ENCODE results near the gene NEK2.
"Not testable (repeated sequence)": the region's sequence is repeated elsewhere in the genome, so short reads cannot be mapped to it uniquely, and the experiment has no call there.

The NEK2 gene

DNA sequence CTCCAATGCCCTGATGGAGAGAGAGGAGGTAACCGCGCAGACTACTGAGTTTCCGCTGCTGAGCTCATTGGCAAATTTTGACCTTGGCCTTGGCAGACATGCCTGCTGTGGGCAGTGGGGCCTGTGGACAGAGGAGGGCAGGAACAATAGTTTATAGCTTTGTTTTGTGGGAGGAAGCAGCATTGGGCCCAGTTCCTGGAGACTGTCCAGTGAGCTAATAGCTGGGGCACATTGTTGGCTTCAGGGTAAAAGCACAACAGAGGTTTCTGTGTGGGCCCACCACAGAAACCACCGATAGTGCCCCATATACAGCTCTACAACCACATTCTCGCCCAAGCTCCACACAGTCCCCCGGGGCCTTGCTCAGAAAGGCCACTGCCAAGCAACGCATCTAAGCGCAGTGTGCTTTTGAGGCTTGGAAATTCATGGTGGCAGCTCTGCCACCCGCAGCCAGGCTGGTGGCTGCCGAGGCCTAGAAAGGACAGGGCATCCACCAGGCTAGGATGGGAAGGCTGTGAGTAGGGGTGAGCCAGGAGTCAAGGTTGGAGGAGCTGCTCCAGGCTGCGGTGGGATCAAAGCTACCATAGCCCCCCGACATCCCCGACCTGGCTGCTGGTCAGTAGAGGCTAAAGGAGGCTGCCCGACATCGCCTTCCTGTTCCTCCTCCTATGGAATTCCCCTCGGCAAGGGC lies 43.2 kb downstream of the NEK2 start:
- DNase-seq, result no peak

DNA sequence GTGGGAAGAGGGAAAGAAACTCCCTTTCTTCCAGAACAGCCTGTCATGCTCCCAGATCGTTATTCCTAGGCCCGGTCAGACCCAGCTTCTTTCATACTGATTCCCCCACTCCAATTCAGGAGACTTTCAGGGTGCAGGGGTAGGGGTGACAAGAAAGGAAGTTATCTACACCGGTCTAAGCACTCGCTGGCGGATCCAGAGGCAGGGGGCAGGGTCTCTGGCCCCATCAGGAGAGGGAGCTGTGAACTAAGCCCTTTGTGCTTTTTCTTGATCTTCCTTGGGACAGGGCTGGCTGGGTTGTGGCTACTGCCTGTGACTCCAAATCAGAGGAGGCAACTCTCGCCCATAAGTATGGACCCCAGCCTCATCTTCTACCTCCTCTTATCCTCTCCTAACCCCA lies 44.3 kb downstream of the NEK2 start:
- DNase-seq, result no peak

DNA sequence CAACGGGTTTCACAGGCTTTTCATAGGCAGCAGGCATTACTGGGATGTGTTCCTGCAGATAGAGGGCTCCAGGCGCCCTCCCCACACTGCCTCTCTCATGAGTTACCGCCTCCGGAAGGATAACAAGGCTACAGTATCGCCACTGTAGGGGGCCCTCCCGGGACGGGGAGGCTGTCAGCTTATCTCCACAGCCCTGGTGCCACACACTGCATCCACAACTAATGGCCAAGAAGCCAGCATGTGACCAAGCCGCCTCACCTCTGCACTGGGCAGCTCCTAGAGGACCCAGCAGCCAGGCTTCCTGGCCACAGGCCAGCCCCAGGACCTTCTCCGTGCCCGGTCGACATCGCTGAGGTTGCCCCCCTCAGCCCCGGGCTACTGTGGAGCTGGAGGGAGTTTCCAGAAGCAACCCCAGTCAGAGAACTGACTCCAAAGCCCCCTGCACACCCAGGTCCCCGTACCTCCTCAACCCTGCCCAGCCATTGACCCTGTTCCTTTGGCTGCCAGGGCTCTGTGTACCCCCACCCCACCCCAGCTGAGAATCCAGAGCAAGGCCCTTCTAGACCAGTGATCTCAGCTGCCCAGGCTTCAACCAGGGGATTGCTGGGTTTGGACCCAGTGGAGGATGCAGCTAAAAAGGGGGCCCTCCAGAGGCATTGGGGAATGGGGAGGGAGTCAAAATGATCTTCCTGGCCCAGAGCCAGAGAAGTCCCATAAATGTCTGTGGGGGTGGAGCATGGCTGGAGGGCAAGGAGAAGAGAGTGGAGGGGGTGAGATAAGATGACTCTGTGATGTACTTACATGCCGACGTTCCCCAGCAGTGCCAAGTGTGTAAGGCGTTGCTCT lies 45.0 kb downstream of the NEK2 start:
- DNase-seq, result no peak

DNA sequence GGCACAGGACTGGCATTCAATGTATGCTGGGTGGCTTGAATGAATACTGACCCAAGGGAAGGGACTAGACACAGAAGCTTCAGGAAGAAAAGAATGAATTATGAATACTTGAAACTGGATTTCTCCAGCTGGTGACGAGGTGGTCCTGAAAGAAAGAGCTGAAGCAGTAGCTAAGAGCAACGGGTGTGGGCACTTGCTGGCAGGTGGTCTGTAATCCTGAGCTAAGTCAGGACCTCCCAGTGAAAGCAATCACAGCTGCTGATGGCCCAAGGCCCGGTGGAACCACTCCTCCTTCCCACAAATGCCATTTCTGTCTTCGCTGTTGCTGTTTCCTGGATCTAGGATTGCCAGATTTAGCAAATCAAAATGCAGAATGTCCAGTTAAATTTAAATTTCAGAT lies 47.0 kb downstream of the NEK2 start:
- no peak for DNase-seq

DNA sequence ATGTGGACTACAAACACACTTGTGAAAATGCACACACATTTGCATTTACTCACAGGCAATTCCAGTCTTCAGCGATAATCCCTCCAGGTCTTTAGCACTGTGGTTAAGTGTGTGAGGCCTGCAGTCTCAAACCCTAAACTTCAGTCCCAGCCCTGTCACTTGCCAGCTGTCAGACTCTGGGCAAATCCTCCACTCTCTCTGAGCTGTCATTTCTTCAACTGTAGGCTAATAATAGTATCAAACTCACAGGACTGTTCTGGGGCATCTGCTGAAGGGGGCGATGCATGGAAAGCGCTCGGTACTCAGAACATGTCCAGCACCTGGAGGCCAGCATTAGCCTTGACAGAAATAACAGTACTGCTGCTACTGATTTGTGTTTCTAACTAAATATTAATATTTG lies 48.2 kb downstream of the NEK2 start:
- no peak for DNase-seq

DNA sequence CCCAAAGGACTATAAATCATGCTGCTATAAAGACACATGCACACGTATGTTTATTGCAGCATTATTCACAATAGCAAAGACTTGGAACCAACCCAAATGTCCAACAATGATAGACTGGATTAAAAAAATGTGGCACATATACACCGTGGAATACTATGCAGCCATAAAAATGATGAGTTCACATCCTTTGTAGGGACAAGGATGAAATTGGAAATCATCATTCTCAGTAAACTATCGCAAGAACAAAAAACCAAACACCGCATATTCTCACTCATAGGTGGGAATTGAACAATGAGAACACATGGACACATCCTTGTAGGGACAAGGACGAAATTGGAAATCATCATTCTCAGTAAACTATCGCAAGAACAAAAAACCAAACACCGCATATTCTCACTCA lies 49.6 kb downstream of the NEK2 start:
- not testable (repeated sequence) for DNase-seq

DNA sequence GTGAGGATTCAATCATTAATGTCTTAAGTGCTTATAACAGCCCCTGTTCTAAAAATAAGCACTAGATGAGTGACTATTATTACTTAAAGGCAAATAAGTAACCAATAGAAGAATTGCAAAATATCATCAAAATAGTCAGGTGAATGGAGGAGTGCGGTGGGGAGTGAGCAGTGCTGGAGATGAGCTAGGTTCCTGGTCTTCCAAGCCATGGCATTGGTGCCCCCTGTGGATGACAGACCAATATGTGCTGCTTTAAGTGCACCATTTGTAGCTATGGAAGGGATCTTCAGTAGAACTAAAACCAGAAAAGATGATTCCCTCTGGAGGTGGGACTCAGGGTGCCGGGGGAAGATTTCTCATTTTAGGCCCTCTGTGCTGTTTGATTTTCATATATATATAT lies 50.4 kb downstream of the NEK2 start:
- DNase-seq, result peak; percentile 46

DNA sequence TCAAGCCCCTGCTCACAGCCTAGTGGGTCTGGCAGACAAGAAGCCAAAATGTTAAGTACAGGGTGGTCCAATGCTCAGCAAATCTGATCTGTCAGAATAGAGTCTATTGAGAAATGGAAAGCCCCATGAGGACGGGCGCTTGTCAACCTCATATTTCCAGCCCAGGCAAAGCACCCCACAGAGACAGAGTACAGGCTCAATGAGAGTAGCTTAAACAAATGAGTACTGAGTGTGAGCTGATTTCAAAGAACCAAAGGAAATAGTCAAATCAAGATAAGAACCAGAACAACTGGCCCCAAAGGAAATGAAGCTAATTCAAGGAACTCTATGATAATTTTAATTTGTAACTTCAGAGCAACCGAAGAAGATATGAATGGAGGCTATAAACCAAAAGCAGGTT lies 51.9 kb downstream of the NEK2 start:
- no peak for DNase-seq

DNA sequence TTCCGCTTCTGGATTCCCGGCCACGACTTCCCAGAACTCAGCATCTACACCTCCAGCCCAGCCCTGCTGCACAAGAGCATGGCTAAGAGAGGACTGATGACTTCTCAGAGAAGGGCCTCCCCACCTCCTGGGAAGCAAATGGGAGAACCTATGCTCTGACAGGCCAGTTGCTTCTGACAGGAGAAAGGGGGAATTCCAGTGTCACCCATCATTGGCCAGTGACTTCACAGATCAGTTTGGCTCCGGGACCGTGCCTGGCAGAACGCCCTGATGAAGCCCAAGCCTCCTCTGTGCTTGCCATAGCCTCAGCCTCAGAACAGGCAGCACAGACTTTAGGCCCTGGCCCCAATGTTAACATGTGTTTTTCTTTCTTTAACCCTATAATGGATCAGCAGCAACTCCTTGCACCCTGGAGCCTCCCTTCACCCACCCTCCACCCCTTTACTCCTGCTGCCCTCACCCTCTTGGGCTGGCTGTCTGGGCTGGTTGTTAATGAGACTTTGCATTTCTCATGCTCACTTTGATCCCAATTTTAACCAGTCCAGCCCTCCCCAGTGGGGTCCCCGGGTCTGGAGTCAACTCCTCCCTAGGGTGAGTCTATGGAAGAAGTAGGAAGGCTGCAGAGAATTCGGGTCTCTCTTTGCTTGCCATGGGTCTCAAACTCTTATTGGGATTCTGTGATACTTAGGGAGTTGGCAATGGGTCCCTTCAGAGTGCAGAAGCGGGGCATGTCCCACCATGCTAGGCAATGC lies 53.8 kb downstream of the NEK2 start:
- DNase-seq, result no peak

DNA sequence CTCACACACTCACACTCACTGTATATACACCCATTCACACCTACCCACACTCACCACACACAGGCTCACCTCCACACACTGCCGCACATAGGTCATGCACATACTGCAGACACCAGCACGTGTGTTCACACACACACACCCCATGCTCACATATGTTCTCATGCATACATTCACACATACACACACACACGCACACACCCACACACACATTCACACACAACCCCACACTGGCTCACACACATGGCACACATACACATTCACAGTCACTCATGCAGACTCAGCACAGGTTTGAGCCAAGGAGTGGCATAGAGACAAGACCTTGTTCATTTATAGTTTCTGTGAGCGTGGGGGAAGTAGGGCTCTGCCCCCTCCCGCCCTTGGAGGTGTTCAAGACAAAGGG lies 55.3 kb downstream of the NEK2 start:
- DNase-seq, result no peak

DNA sequence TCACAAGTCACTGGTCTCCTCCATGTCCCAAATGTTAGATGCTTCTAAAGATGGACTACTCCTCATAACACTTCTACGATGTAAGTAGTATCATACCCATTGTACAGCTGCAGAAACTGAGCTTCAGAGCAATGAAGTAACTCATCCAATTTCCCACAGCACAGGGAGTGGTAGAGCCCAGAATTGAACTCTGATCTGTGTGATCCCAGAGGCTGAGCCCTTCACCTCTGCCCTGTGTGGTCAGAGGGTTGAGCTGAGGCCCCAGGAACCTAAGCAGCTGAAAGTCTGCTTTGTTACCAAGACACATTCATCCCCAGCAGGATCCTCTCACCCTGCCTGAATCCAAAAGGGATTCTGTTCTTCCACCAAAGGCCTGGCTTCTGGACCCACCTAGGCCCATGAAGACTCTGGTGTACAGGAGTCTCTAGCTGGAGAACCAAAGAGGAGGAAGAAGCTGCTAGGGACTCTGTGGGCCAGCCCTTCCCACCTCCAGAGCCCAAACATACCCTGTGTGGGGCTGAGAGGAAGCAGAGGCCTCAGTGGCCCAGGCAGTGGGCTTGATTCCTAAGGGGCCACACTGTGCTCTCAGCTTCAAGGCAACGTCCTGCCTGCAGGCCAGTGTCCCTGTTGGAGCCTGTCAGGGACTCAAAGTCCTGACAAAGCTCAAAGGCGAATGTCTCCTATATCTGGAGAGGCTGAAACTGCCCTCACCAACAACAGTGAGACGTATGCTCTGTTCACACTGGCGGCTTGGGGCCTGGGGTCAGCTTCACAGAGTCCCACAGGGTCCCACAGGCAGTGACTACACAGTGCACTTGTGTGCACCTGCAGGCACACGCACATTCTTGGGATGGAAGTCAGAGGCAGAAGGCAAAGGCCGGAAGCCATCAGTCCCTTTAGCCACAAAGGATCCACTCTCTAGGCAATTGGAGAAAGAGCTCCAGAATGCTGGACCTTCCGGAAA lies 56.1 kb downstream of the NEK2 start:
- DNase-seq, result no peak

DNA sequence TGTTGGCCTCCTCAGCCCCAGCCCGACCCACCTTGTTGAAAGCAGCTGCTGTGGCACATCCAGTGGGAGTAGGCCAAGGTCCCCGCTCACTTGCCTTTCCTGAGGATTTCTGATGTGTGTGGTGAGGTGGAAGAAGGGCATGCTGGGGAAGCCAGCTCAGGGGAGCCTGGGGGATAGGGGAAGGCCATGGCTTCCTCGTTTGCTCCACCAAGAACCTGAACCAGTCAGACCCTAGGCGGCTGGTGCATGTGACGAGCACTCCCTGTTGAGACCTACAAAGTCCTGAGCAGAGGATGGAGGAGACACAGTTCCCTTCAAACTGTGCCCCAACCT lies 58.5 kb downstream of the NEK2 start:
- DNase-seq, result no peak

DNA sequence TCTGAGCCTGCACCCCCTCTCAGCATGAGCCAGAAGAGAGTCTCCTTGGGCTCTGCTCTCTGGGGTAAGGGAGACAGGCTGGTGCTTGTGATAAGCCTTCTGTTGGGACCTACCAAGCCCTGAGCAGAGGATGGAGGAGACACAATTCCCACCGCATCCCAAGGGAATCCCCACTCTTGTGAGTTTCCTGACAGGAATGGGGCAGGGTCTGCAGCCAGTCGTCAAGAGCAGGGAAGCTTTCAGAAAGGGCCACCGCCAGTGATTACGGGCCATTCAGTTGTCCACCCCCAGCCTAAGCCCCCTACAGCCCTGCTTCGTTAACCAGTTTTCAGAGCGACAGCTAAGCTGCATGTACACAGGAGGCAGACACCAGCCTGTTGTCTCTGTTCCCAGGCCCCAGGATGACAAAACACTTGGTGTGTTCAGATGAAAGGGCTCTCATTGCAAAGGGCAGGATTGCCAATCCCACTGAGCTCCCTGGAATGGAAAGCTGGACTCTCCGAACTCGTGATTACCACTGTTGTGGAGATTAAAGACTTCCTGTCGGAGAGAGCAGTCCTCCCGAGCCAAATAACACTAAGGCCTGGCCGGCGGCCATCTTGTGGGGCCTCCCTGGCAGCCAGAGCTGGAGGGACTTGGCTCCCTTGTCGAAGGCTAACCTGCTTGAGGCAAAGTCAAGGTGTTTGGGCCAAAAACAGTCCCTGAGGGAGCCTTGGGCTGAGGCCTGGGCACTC lies 59.0 kb downstream of the NEK2 start:
- no peak for DNase-seq

DNA sequence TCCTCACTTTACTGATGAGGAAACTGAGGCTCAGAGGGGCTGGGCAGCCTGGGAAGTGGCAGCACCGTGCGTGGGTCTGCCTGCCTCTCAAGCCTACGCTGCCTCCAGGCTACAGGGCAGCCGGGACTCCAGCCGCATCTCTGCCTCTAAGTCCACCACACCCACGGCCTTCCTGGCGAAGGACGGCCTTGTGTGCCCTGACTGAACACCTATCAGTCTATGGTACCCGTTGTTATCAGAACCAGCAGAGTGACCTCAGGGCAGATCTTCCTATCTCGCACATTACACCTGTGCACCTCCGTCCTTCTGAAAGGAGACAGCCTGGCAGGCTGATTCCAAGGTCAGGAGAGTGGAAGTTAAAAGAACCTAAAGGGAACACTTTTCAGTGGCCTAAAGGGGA lies 60.8 kb downstream of the NEK2 start:
- DNase-seq, result no peak

DNA sequence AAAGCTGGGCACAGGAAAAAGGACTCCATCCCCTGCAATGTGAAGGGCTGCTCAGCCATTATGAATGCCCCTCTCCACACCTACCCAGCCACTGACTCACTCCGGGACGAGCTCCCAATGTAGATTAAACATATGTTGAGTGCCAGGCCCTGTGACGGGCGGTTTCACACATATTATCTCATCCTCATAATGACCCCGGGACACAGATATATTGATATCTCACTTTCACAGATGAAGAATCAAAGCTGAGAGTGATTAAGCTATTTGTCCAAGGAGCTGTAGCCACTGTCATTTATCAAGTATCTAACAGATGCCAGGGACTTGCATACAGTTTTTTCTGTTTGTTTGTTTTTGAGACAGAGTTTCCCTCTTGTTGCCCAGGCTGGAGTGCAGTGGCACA lies 61.5 kb downstream of the NEK2 start:
- no peak for DNase-seq

DNA sequence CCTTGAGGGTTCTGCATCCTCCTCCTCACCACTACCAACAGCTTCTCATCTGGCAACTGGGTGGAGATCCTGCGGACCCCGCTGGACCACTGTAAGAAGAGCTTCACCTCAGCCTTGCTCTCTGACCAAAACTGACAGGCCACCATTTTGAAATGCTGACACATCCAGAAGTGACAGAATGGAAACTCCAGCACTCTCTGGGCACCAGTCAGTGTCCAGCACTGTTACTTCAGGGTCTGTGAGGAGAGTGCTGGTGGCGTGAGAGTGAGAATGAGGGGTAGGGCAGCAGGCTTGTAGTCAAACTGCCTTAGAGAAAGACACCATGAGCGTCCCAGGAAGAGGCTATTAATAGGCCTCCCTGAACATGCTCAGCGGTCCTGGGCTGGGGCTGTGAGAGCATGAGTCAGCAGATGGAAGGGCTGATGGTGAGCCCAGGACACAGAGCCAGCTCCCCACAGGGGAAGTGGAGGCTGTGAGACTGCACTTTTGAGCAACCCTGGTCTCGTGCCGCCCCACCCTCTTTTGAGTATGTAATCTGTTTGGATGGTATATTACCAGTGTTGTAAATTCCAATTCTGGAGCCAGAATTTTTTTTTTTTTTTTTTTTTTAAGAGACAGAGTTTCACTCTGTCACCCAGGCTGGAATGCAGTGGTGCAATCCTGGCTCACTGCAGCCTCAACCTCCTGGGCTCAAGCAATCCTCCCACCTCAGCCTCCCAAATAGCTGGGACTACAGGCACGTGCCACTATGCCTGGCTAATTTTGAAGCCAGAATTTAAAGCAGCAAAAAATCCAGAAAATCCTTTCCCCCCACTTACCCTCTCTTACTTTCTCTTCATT lies 62.1 kb downstream of the NEK2 start:
- no peak for DNase-seq

DNA sequence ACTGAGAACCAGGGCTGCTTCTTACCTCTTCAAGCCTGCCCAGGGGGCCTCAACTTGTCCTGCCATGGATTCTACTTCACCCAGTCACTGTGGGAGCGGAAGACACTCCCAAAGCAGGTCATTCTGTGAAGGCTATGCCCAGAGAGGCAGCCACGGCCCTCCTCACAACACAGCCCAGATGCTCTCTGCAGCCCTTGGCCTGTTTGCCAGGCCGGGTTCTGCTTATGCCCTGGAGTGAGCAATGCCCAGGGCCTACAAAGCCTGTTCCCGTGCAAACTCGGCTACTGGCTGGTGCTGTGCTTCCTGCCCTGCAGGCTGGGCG lies 62.7 kb downstream of the NEK2 start:
- DNase-seq, result no peak
